B cell (primary cell): ENCODE data around the gene CARMIL1. TPM values are rescaled to one million over a fixed set of nuclear protein-coding genes. Genes with fewer than 3 reads are reported as not detected.

Experiments
- ATAC-seq: fragments of 200-7000 bp; cut with Tn5 transposase; one replicate; pipeline ENCODE4 v1.10.0; 2021; ENCODE audit warnings: low read depth, mild to moderate bottlenecking, moderate number of reproducible peaks, moderate library complexity
- CTCF ChIA-PET: fragments of 350-600 bp; sonication (Branson Sonifier 250); formaldehyde crosslinking; loops from one replicate; lab custom pipeline; 2021; ENCODE audit warnings: antibody characterized with exemption, inconsistent platforms; lab: Charles Lee
- POLR2A ChIA-PET: fragments of 350-600 bp; sonication (Branson Sonifier 250); formaldehyde crosslinking; loops from one replicate; lab custom pipeline; 2021; ENCODE audit warnings: antibody characterized with exemption; lab: Charles Lee
- DNase-seq: peaks from one replicate; pipeline ENCODE4 v3.0.0; 2013
- H2AFZ ChIP-seq: 2 replicates; pipeline ENCODE4 v1.6.1; 2012; ENCODE audit warnings: mild to moderate bottlenecking, low read depth, low read length; ENCODE audit not compliant: insufficient read depth, poor library complexity, severe bottlenecking
- H3K27ac ChIP-seq, 2 donors: 1 replicate in 1 of 2; 2 replicates in 1 of 2; pipeline ENCODE4 v1.5.1; 2012 to 2013; ENCODE audit warnings: low read length in 2 of 2, mild to moderate bottlenecking in 2 of 2, moderate library complexity in 1 of 2
- H3K27me3 ChIP-seq, 4 experiments: fragments of 200-600 bp in 1 of 4; sonication (generic) in 1 of 4; replicated peaks in 1 of 4; 1 replicate in 2 of 4; 2 replicates in 2 of 4; pipeline versions ENCODE4 v1.6.1 to v1.7.0; 2013 to 2016; ENCODE audit warnings: low read length in 3 of 4, mild to moderate bottlenecking in 2 of 4, mixed read lengths in 1 of 4, moderate library complexity in 1 of 4; ENCODE audit not compliant: insufficient read depth in 4 of 4, control insufficient read depth in 3 of 4; ENCODE audit errors: control extremely low read depth in 1 of 4
- H3K36me3 ChIP-seq, 2 experiments: replicated peaks in 1 of 2; 1 replicate in 1 of 2; 2 replicates in 1 of 2; pipeline versions ENCODE4 v1.6.1 to v1.7.1; 2013; ENCODE audit warnings: low read length in 1 of 2; ENCODE audit not compliant: insufficient read depth in 2 of 2, control insufficient read depth in 1 of 2; ENCODE audit errors: control extremely low read depth in 1 of 2, extremely low read depth in 1 of 2
- H3K4me1 ChIP-seq, 2 donors: fragments of 200-600 bp in 1 of 2; sonication (generic) in 1 of 2; 1 replicate in 1 of 2; 2 replicates in 1 of 2; pipeline versions ENCODE4 v1.5.1 to v1.6.1; 2013 to 2017; ENCODE audit warnings: low read length in 2 of 2; ENCODE audit not compliant: control insufficient read depth in 2 of 2, insufficient read depth in 2 of 2
- H3K4me2 ChIP-seq: replicated peaks from 2 replicates; pipeline ENCODE3; 2012; ENCODE audit warnings: mild to moderate bottlenecking, low read depth, low read length; ENCODE audit not compliant: poor library complexity, severe bottlenecking
- H3K4me3 ChIP-seq, 5 experiments: fragments of 200-600 bp in 1 of 5; sonication (generic) in 1 of 5; 1 replicate in 3 of 5; 2 replicates in 2 of 5; pipeline versions ENCODE4 v1.5.1 to v1.7.0; 2011 to 2016; ENCODE audit warnings: low read length in 4 of 5, mild to moderate bottlenecking in 4 of 5, low read depth in 2 of 5, control low read depth in 1 of 5, moderate library complexity in 1 of 5; ENCODE audit not compliant: insufficient read depth in 1 of 5; ENCODE audit errors: control extremely low read depth in 1 of 5, extremely low read depth in 1 of 5
- H3K79me2 ChIP-seq: fragments of 200-600 bp; sonication (generic); one replicate; pipeline ENCODE4 v1.6.0; 2016; ENCODE audit warnings: low read length; ENCODE audit not compliant: control insufficient read depth, insufficient read depth
- H3K9ac ChIP-seq: fragments of 200-600 bp; sonication (generic); 2 replicates; pipeline ENCODE4 v1.6.1; 2017; ENCODE audit warnings: mild to moderate bottlenecking, low read length, moderate library complexity
- H3K9me3 ChIP-seq, 3 donors: one replicate each; pipeline versions ENCODE4 v1.6.1 to v1.7.1; 2013; ENCODE audit warnings: low read length in 2 of 3; ENCODE audit not compliant: control insufficient read depth in 2 of 3, insufficient read depth in 1 of 3; ENCODE audit errors: control extremely low read depth in 1 of 3
- H4K20me1 ChIP-seq: 2 replicates; pipeline ENCODE4 v1.6.0; 2012; ENCODE audit warnings: mild to moderate bottlenecking, low read length; ENCODE audit not compliant: insufficient read depth, control insufficient read depth, poor library complexity, severe bottlenecking
- H3K27ac Mint-ChIP-seq: one replicate; pipeline ENCODE4 v1.8.0; 2021; ENCODE audit warnings: mixed read lengths
- H3K27me3 Mint-ChIP-seq: one replicate; pipeline ENCODE4 v1.8.0; 2021; ENCODE audit warnings: mixed read lengths
- H3K4me1 Mint-ChIP-seq: one replicate; pipeline ENCODE4 v1.8.0; 2021; ENCODE audit warnings: mixed read lengths
- H3K4me3 Mint-ChIP-seq: one replicate; pipeline ENCODE4 v1.8.0; 2021; ENCODE audit warnings: mixed read lengths
- H3K9me3 Mint-ChIP-seq: one replicate; pipeline ENCODE4 v1.8.0; 2022; ENCODE audit warnings: mixed read lengths; ENCODE audit not compliant: insufficient read depth
- EZH2 ChIP-seq: IDR thresholded peaks from 2 replicates; pipeline ENCODE4 v1.6.1; 2012; ENCODE audit warnings: borderline replicate concordance, low read depth, mild to moderate bottlenecking, moderate library complexity, low read length; ENCODE audit not compliant: insufficient read depth, poor library complexity, severe bottlenecking
- WGBS: methylation state at CpG from one replicate; pipeline ENCODE4 v1.1.5; 2013; ENCODE audit warnings: missing lambda C conversion rate; ENCODE audit not compliant: insufficient coverage; 5-methylcytosine and 5-hydroxymethylcytosine counted together
- intact Hi-C: fragments of 100-400 bp; cut with micrococcal nuclease; formaldehyde crosslinking; loops from one replicate; pipeline ENCODE4 v1.10.0; 2022
- polyA plus RNA-seq: library from polyadenylated mRNA; depleted of rRNA; stranded (reverse); fragments of >200 nt; gene quantifications from 2 replicates; pipeline ENCODE4 v1.2.3, GENCODE V29; 2012
- small RNA-seq: library from RNA; depleted of rRNA; stranded (forward); fragments of <200 nt; gene quantifications from one replicate; pipeline ENCODE3, GENCODE V24; 2012; ENCODE audit warnings: low replicate concordance, low read depth; ENCODE audit not compliant: insufficient read length
- total RNA-seq, 2 donors: library from RNA; stranded (reverse); fragments of 120-200 nt in 1 of 2; gene quantifications; 1 replicate in 1 of 2; 2 replicates in 1 of 2; pipeline versions ENCODE4 v1.2.3 to v1.2.4, GENCODE V29; 2013 to 2022
- TF ChIP-seq, protein P1 (sequence below): fragments of 200-600 bp; IDR thresholded peaks from one replicate; pipeline ENCODE4 v1.8.0; 2022; ENCODE audit warnings: antibody characterized with exemption, mild to moderate bottlenecking

The CARMIL1 gene
- total and polyA plus RNA-seq, 2 donors (not counting 1 experiment from before 2014, with no cell fraction given): 7.5 to 11.0 TPM

DNA sequence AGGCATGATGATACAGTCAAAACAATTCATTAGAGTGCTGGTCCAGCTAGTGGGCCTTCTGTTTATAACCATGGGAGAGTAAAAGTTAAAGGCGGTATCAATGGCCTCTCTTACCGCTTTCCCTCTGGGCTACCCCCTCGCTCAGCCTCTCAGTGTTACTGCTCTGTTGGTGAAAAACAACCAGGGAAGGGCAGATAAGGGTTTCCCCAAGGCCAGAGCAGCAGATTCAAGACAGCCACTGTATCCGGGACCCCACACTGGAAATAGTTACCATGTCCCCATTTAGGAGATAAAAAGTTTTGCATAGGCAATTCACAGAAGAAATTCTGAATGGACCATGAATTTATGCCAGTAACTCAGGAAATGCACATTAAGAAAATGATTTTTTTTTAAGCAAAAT is 386.3 kb downstream of the CARMIL1 start:
- peaks cover 46% of the 10 kb centered on the region for H3K27me3 Mint-ChIP-seq
- Histone ChIP-seq H3K27ac (no peak overlapping the region), H3K4me2 (no peak overlapping the region), H4K20me1 (no peaks in the 10 kb centered on the region), H3K9me3 (no peaks in the 10 kb centered on the region), H2AFZ (no peak overlapping the region), H3K36me3 (no peaks in the 10 kb centered on the region), H3K79me2 (no peaks in the 10 kb centered on the region), H3K4me1 (no peaks in the 10 kb centered on the region), H3K27me3 (peaks cover 0 to 10% (median 6%) of the 10 kb centered on the region in 4 experiments), H3K9ac (no peak overlapping the region), H3K4me3 (no peak overlapping the region)
- 96% methylated on average over 3 of the region's 4 CpGs for WGBS
- DNase-seq (no peak), ATAC-seq (no peak)
- no peak overlapping the region for H3K27ac Mint-ChIP-seq
- no peaks in the 10 kb centered on the region for H3K9me3 Mint-ChIP-seq
- no peak for TF ChIP-seq EZH2
- TF ChIP-seq, protein P1, sequence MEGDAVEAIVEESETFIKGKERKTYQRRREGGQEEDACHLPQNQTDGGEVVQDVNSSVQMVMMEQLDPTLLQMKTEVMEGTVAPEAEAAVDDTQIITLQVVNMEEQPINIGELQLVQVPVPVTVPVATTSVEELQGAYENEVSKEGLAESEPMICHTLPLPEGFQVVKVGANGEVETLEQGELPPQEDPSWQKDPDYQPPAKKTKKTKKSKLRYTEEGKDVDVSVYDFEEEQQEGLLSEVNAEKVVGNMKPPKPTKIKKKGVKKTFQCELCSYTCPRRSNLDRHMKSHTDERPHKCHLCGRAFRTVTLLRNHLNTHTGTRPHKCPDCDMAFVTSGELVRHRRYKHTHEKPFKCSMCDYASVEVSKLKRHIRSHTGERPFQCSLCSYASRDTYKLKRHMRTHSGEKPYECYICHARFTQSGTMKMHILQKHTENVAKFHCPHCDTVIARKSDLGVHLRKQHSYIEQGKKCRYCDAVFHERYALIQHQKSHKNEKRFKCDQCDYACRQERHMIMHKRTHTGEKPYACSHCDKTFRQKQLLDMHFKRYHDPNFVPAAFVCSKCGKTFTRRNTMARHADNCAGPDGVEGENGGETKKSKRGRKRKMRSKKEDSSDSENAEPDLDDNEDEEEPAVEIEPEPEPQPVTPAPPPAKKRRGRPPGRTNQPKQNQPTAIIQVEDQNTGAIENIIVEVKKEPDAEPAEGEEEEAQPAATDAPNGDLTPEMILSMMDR: no peak
- no peaks in the 10 kb centered on the region for H3K4me1 Mint-ChIP-seq
- CTCF ChIA-PET: no interaction called here
- POLR2A ChIA-PET: no interaction called here
- H3K4me3 Mint-ChIP-seq: no peak overlapping the region
- intact Hi-C loops: no loop called here

DNA sequence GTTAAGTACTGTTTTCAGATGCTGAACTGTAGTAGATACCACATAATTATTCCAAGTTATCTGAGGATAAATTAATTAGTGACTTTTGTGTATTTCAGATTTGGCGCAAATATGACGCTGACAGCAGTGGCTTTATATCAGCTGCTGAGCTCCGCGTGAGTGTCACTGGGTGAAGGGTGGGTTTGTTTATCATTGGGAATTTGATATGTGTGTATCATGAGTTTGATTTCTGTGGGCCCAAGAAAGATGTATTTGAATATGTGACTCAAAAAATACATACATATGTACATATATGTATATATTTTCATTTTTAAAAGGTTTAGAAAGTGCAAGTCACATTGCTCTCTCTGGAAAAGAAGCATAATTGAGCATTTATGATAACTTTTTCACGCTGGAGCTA is 390.2 kb downstream of the CARMIL1 start:
- Mint-ChIP-seq H3K4me3 (no peak overlapping the region), H3K9me3 (no peaks in the 10 kb centered on the region), H3K27me3 (peaks cover 36% of the 10 kb centered on the region), H3K4me1 (no peaks in the 10 kb centered on the region), H3K27ac (no peak overlapping the region)
- no peaks in the 10 kb centered on the region for H3K4me1 ChIP-seq
- no peaks in the 10 kb centered on the region for H3K36me3 ChIP-seq
- H3K9me3 ChIP-seq: no peaks in the 10 kb centered on the region
- no peak overlapping the region for H3K4me2 ChIP-seq
- intact Hi-C loops: no loop called here
- no peaks in the 10 kb centered on the region for H3K79me2 ChIP-seq
- no peaks in the 10 kb centered on the region for H4K20me1 ChIP-seq
- peaks cover 0 to 13% (median 5%) of the 10 kb centered on the region in 4 experiments for H3K27me3 ChIP-seq
- ATAC-seq (no peak), DNase-seq (no peak)
- POLR2A ChIA-PET: no interaction called here
- TF ChIP-seq, protein P1: no peak
- no peak for TF ChIP-seq EZH2
- no peak overlapping the region for H3K9ac ChIP-seq
- H2AFZ ChIP-seq: no peak overlapping the region
- WGBS: 100% methylated on average over 1 of the region's 5 CpGs
- no peak overlapping the region for H3K27ac ChIP-seq
- no peak overlapping the region for H3K4me3 ChIP-seq
- CTCF ChIA-PET: no interaction called here

Small RNA genes within 50 kb of the gene (small RNA-seq; reads per million reads assigned to genes)
- gene RF00019 (not detected), gene RNU6-987P (not detected)
